ENCODE data around the gene SREK1IP1.
"Not testable (repeated sequence)": the region's sequence is repeated elsewhere in the genome, so short reads cannot be mapped to it uniquely, and the experiment has no call there.

Gene SREK1IP1

GRCh38 chr5:64759960-64760660, 8.4 kb downstream of the SREK1IP1 start:
- Histone ChIP-seq H3K27me3 (ENCODE audit: control insufficient read depth, insufficient read depth, low read length) (no peaks in the 10 kb centered on the region), H3K9me3 (ENCODE audit: control insufficient read depth, insufficient read depth, low read length) (no peaks in the 10 kb centered on the region), H3K9ac (ENCODE audit: low read depth, low read length) (no peak overlapping the region), H3K4me1 (ENCODE audit: control insufficient read depth, insufficient read depth, low read length) (no peaks in the 10 kb centered on the region), H3K36me3 (ENCODE audit: control insufficient read depth, insufficient read depth, low read length) (no peaks in the 10 kb centered on the region), H3K4me3 (ENCODE audit: low read depth, low read length) (no peak overlapping the region)

DNA sequence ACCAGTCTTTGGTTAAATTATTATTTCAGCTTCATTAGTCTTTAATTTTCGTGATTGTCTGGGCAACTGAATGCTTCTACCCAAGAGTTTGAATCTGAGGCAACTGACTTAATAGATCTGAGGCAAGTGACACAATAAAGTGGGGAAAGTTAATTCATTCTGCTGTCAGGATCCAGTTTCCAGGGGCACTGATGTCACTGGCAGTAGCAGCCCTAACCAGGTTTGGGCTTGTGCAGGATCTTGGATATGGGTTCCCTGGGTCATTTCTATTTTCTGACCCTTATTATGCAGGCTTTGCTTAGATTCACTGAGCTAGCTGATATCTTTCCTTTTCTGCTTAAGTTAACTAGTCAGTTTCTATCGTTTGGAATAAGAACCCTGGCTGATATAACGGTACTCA, 9.6 kb downstream of the SREK1IP1 start:
- H3K27me3 ChIP-seq (ENCODE audit: control insufficient read depth, insufficient read depth, low read length): no peaks in the 10 kb centered on the region
- no peak overlapping the region for H3K4me3 ChIP-seq (ENCODE audit: low read depth, low read length)
- H3K36me3 ChIP-seq (ENCODE audit: control insufficient read depth, insufficient read depth, low read length): no peaks in the 10 kb centered on the region
- no peaks in the 10 kb centered on the region for H3K4me1 ChIP-seq (ENCODE audit: control insufficient read depth, insufficient read depth, low read length)
- H3K9ac ChIP-seq (ENCODE audit: low read depth, low read length): no peak overlapping the region
- H3K9me3 ChIP-seq (ENCODE audit: control insufficient read depth, insufficient read depth, low read length): no peaks in the 10 kb centered on the region

- Histone ChIP-seq H3K4me3 (ENCODE audit: low read depth, low read length) (no peak overlapping the region), H3K4me1 (ENCODE audit: control insufficient read depth, insufficient read depth, low read length) (no peaks in the 10 kb centered on the region), H3K36me3 (ENCODE audit: control insufficient read depth, insufficient read depth, low read length) (no peaks in the 10 kb centered on the region), H3K27me3 (ENCODE audit: control insufficient read depth, insufficient read depth, low read length) (no peaks in the 10 kb centered on the region), H3K9ac (ENCODE audit: low read depth, low read length) (no peak overlapping the region), H3K9me3 (ENCODE audit: control insufficient read depth, insufficient read depth, low read length) (no peaks in the 10 kb centered on the region)
Observed at GRCh38 chr5:64754066-64754465, 14.4 kb downstream of the SREK1IP1 start.

- Histone ChIP-seq H3K4me3 (ENCODE audit: low read depth, low read length) (no peak overlapping the region), H3K9ac (ENCODE audit: low read depth, low read length) (no peak overlapping the region), H3K27me3 (ENCODE audit: control insufficient read depth, insufficient read depth, low read length) (no peaks in the 10 kb centered on the region), H3K36me3 (ENCODE audit: control insufficient read depth, insufficient read depth, low read length) (no peaks in the 10 kb centered on the region), H3K9me3 (ENCODE audit: control insufficient read depth, insufficient read depth, low read length) (no peaks in the 10 kb centered on the region), H3K4me1 (ENCODE audit: control insufficient read depth, insufficient read depth, low read length) (peaks cover 9% of the 10 kb centered on the region)
Observed at GRCh38 chr5:64749385-64749784, 19.1 kb downstream of the SREK1IP1 start.

DNA sequence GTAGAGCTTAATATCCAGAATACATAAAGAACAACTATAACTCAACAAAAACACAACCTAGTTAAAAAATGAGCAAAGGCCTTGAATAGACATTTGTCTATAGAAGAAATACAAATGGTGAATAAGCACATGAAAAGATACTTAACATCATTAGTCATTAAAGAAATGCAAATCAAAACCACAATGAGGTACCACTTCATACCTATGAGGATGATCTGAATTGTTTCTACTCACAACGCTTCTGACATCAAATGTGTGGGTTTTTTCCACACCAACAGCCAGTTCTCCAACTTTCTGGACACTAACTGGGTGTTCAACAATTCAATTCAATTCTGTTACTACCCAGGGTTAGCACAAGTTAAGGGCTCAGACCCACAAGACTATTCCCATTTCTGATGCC, 22.0 kb downstream of the SREK1IP1 start:
- Histone ChIP-seq H3K27me3 (ENCODE audit: control insufficient read depth, insufficient read depth, low read length) (no peaks in the 10 kb centered on the region), H3K9me3 (ENCODE audit: control insufficient read depth, insufficient read depth, low read length) (no peaks in the 10 kb centered on the region), H3K9ac (ENCODE audit: low read depth, low read length) (no peak overlapping the region), H3K4me3 (ENCODE audit: low read depth, low read length) (no peak overlapping the region), H3K4me1 (ENCODE audit: control insufficient read depth, insufficient read depth, low read length) (peaks cover 9% of the 10 kb centered on the region), H3K36me3 (ENCODE audit: control insufficient read depth, insufficient read depth, low read length) (no peaks in the 10 kb centered on the region)

DNA sequence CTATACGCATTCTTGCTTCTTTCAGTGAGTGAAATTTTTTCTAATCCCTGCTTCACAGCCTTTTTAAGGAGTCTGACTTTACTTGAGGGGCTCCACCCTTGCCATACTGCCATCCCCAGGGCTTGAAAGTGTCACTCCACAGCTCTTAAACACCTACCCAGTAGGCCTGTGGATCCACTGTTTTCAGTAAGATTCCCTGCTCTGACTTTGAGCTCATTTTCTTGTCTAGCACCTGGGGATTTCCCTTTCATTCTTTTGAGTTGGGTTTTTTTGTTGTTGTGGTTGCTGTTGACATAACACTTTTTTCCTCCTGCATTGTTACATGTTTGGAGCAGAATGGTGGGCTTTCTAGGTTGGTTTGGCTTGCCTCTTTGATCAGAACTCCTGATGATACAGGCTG, 23.6 kb downstream of the SREK1IP1 start:
- Histone ChIP-seq H3K9me3 (ENCODE audit: control insufficient read depth, insufficient read depth, low read length) (no peaks in the 10 kb centered on the region), H3K36me3 (ENCODE audit: control insufficient read depth, insufficient read depth, low read length) (no peaks in the 10 kb centered on the region), H3K4me1 (ENCODE audit: control insufficient read depth, insufficient read depth, low read length) (peaks cover 9% of the 10 kb centered on the region), H3K4me3 (ENCODE audit: low read depth, low read length) (no peak overlapping the region), H3K27me3 (ENCODE audit: control insufficient read depth, insufficient read depth, low read length) (no peaks in the 10 kb centered on the region), H3K9ac (ENCODE audit: low read depth, low read length) (no peak overlapping the region)

DNA sequence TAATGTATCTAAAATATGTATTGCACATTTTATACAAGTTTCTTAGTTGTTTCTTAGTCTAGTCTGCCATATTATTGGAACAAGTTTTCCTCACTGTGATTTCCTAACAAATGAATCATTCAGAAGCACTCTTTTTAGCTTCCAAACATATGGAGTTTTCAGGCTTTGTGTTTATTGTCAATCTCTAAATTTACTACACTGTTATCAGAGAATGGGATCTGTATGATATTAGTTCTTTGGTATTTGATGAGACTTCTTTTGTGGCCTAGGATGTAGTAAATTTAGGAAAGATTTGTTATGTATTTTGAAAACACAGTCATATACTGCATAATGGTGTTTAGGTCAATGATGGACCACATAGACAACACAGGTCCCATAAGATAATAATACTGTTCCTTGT, 25.7 kb downstream of the SREK1IP1 start:
- H3K9me3 ChIP-seq (ENCODE audit: control insufficient read depth, insufficient read depth, low read length): no peaks in the 10 kb centered on the region
- H3K4me1 ChIP-seq (ENCODE audit: control insufficient read depth, insufficient read depth, low read length): peaks cover 9% of the 10 kb centered on the region
- no peak overlapping the region for H3K4me3 ChIP-seq (ENCODE audit: low read depth, low read length)
- no peaks in the 10 kb centered on the region for H3K36me3 ChIP-seq (ENCODE audit: control insufficient read depth, insufficient read depth, low read length)
- no peak overlapping the region for H3K9ac ChIP-seq (ENCODE audit: low read depth, low read length)
- no peaks in the 10 kb centered on the region for H3K27me3 ChIP-seq (ENCODE audit: control insufficient read depth, insufficient read depth, low read length)

DNA sequence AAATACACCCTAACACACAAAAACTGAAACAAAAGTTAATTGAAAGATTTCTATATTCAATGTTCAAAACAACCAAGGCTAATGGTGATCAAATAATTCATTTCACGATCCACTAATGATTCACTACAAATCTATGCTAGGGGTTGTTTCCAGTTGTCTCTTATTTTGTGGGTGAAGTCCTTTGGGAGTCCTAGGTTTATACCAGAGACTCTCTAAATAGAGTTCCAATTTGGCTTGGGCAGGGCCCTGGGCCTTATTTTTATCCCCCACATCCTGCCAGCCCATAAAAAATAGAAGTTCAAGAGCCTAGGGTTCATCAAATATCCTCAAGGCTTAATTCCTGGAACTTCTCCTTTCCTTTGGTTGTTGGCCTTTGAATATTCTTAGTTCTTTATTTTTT, 26.1 kb downstream of the SREK1IP1 start:
- H3K4me3 ChIP-seq (ENCODE audit: low read depth, low read length): no peak overlapping the region
- no peak overlapping the region for H3K9ac ChIP-seq (ENCODE audit: low read depth, low read length)
- no peaks in the 10 kb centered on the region for H3K36me3 ChIP-seq (ENCODE audit: control insufficient read depth, insufficient read depth, low read length)
- no peaks in the 10 kb centered on the region for H3K9me3 ChIP-seq (ENCODE audit: control insufficient read depth, insufficient read depth, low read length)
- H3K27me3 ChIP-seq (ENCODE audit: control insufficient read depth, insufficient read depth, low read length): no peaks in the 10 kb centered on the region
- peaks cover 9% of the 10 kb centered on the region for H3K4me1 ChIP-seq (ENCODE audit: control insufficient read depth, insufficient read depth, low read length)

GRCh38 chr5:64727150-64727549, 41.3 kb downstream of the SREK1IP1 start:
- no peaks in the 10 kb centered on the region for H3K27me3 ChIP-seq (ENCODE audit: control insufficient read depth, insufficient read depth, low read length)
- H3K9me3 ChIP-seq (ENCODE audit: control insufficient read depth, insufficient read depth, low read length): no peaks in the 10 kb centered on the region
- no peak overlapping the region for H3K9ac ChIP-seq (ENCODE audit: low read depth, low read length)
- no peaks in the 10 kb centered on the region for H3K4me1 ChIP-seq (ENCODE audit: control insufficient read depth, insufficient read depth, low read length)
- peaks cover 3% of the 10 kb centered on the region for H3K36me3 ChIP-seq (ENCODE audit: control insufficient read depth, insufficient read depth, low read length)
- H3K4me3 ChIP-seq (ENCODE audit: low read depth, low read length): no peak overlapping the region

GRCh38 chr5:64722588-64722987, 45.9 kb downstream of the SREK1IP1 start:
- no peaks in the 10 kb centered on the region for H3K4me1 ChIP-seq (ENCODE audit: control insufficient read depth, insufficient read depth, low read length)
- H3K4me3 ChIP-seq (ENCODE audit: low read depth, low read length): no peak overlapping the region
- H3K9ac ChIP-seq (ENCODE audit: low read depth, low read length): no peak overlapping the region
- no peaks in the 10 kb centered on the region for H3K9me3 ChIP-seq (ENCODE audit: control insufficient read depth, insufficient read depth, low read length)
- no peaks in the 10 kb centered on the region for H3K27me3 ChIP-seq (ENCODE audit: control insufficient read depth, insufficient read depth, low read length)
- peaks cover 2% of the 10 kb centered on the region for H3K36me3 ChIP-seq (ENCODE audit: control insufficient read depth, insufficient read depth, low read length)

- H3K4me3 ChIP-seq (ENCODE audit: low read depth, low read length): peak overlapping the region; percentile 37
Observed at GRCh38 chr5:64714495-64714894, 54.0 kb downstream of the SREK1IP1 start.

GRCh38 chr5:64707191-64707590, 61.3 kb downstream of the SREK1IP1 start:
- no peaks in the 10 kb centered on the region for H3K36me3 ChIP-seq (ENCODE audit: control insufficient read depth, insufficient read depth, low read length)
- no peak overlapping the region for H3K4me3 ChIP-seq (ENCODE audit: low read depth, low read length)
- no peak overlapping the region for H3K9ac ChIP-seq (ENCODE audit: low read depth, low read length)
- no peaks in the 10 kb centered on the region for H3K9me3 ChIP-seq (ENCODE audit: control insufficient read depth, insufficient read depth, low read length)
- peaks cover 15% of the 10 kb centered on the region for H3K4me1 ChIP-seq (ENCODE audit: control insufficient read depth, insufficient read depth, low read length)
- H3K27me3 ChIP-seq (ENCODE audit: control insufficient read depth, insufficient read depth, low read length): no peaks in the 10 kb centered on the region

More at GRCh38 chr5:64714495-64714894, 54.0 kb downstream of the SREK1IP1 start:
- not testable (repeated sequence) for H3K4me1 ChIP-seq (ENCODE audit: control insufficient read depth, insufficient read depth, low read length); H3K27me3 ChIP-seq (ENCODE audit: control insufficient read depth, insufficient read depth, low read length); H3K36me3 ChIP-seq (ENCODE audit: control insufficient read depth, insufficient read depth, low read length); H3K9me3 ChIP-seq (ENCODE audit: control insufficient read depth, insufficient read depth, low read length); H3K9ac ChIP-seq (ENCODE audit: low read depth, low read length)

Data from iPS-15b (cell line).